Chondrocyte (in vitro differentiated cells): ENCODE data around the gene NAALADL2. TPM values are rescaled to one million over a fixed set of nuclear protein-coding genes. Genes with fewer than 3 reads are reported as not detected.

Experiments used
- DNase-seq: peaks from one replicate; pipeline ENCODE4 v3.0.0; 2021; ENCODE audit warnings: mixed read lengths, low spot score
- H3K27ac Mint-ChIP-seq: one replicate; pipeline ENCODE4 v1.8.0; 2021; ENCODE audit warnings: mild to moderate bottlenecking, moderate library complexity, mixed read lengths; ENCODE audit not compliant: unreplicated experiment
- H3K27me3 Mint-ChIP-seq: 2 replicates; pipeline ENCODE4 v1.8.0; 2021; ENCODE audit warnings: low read depth, mixed read lengths
- H3K36me3 Mint-ChIP-seq: 2 replicates; pipeline ENCODE4 v1.8.0; 2021; ENCODE audit warnings: low read depth, mixed read lengths
- H3K4me1 Mint-ChIP-seq: 2 replicates; pipeline ENCODE4 v1.8.0; 2021; ENCODE audit warnings: low read depth, mild to moderate bottlenecking, mixed read lengths
- H3K4me3 Mint-ChIP-seq: one replicate; pipeline ENCODE4 v1.8.0; 2021; ENCODE audit warnings: mild to moderate bottlenecking, moderate library complexity, mixed read lengths; ENCODE audit not compliant: unreplicated experiment
- H3K9me3 Mint-ChIP-seq: 2 replicates; pipeline ENCODE4 v1.8.0; 2021; ENCODE audit warnings: low read depth, mixed read lengths
- microRNA-seq: library from miRNA; unstranded; fragments of <30 nt; microRNA quantifications from one replicate; pipeline ENCODE4 v1.2.0, GENCODE V29; 2020; ENCODE audit warnings: borderline number of aligned reads
- total RNA-seq: library from RNA; stranded (reverse); gene quantifications from 3 replicates; pipeline ENCODE4 v1.2.1, GENCODE V29; 2021
- TF ChIP-seq, protein P1 (sequence below): fragments of 200-600 bp; sonication (generic); IDR thresholded peaks from 2 replicates; pipeline ENCODE4 v1.5.0; 2021; ENCODE audit warnings: antibody characterized with exemption, mild to moderate bottlenecking, moderate library complexity

Gene NAALADL2
- total RNA-seq, 1 donor from 2014 or later, result 8.0 TPM

DNA sequence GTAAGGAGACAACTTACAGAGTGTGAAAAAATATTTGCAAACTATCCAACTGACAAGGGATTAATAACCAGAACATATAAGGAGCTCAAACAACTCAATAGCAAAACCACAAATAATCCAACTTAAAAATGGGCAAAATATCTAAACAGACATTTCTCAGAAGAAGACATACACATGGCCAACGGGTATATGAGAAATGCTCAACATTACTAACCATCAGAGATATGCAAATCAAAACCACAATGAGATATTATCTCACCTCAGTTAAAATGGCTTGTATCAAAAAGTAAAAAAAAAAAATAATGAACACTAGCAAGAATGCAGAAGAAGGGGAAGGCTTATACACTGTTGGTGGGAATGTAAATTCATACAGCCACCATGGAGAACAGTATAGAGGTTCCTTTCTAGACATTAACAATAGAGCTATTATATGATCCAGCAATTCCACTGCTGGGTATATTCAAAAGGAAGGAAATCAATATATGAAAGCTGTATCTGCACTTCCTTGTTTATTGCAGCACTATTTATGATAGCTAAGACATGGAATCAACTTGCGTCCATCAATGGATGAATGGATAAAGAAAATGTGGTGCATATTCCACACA, 998.6 kb downstream of the NAALADL2 start:
- DNase-seq, result no peak
- Mint-ChIP-seq H3K27me3 (no peaks in the 10 kb centered on the region), H3K4me1 (no peaks in the 10 kb centered on the region), H3K9me3 (no peaks in the 10 kb centered on the region), H3K27ac (no peak overlapping the region), H3K4me3 (no peak overlapping the region), H3K36me3 (no peaks in the 10 kb centered on the region)
- TF ChIP-seq, protein P1, sequence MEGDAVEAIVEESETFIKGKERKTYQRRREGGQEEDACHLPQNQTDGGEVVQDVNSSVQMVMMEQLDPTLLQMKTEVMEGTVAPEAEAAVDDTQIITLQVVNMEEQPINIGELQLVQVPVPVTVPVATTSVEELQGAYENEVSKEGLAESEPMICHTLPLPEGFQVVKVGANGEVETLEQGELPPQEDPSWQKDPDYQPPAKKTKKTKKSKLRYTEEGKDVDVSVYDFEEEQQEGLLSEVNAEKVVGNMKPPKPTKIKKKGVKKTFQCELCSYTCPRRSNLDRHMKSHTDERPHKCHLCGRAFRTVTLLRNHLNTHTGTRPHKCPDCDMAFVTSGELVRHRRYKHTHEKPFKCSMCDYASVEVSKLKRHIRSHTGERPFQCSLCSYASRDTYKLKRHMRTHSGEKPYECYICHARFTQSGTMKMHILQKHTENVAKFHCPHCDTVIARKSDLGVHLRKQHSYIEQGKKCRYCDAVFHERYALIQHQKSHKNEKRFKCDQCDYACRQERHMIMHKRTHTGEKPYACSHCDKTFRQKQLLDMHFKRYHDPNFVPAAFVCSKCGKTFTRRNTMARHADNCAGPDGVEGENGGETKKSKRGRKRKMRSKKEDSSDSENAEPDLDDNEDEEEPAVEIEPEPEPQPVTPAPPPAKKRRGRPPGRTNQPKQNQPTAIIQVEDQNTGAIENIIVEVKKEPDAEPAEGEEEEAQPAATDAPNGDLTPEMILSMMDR, result no peak

Small RNAs within 50 kb of the gene (microRNA-seq; reads per million reads assigned to microRNA genes)
- not detected for gene MIR4789
